Stimulated activated CD4-positive, alpha-beta T cell treated with anti-CD3 and anti-CD28 coated beads, TNF-alpha, amount 100 ng/mL, for 1 hour (primary cell): ENCODE results near the gene CYBRD1.

Experiments
- DNase-seq, 3 donors: peaks; one replicate each; pipeline ENCODE4 v3.0.0-alpha.2; 2020; ENCODE audit warnings: low read depth in 3 of 3, low spot score in 1 of 3

CYBRD1 gene

DNA sequence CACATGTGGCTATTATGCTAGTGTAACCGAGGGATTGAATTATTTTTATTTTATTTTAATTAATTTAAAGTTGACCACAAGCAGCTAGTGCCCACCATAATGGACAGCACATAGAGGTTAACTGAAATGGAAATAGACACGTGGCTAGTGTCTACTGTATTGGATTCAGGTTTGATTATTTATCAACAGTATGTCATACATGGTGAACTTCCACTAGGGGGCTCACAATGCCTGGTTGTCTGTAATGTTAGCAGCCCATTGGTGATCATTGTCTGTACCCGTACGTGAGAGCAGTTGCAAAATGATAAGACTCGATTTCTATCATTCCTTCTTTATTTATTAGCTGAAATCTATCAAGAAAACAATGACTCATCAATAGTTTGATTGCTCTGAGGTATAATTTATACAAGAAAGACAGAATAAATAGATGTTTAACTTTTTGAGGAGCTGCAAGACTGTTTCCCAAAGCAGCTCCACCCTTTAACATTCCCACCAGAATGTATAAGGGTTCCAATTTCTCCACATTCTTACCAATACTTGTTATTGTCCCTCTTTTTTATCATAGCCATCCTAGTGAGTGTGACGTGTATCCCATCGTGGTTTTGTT is 76.5 kb downstream of the CYBRD1 start:
- DNase-seq: peak in 1 of 3 donors; percentile 2

DNA sequence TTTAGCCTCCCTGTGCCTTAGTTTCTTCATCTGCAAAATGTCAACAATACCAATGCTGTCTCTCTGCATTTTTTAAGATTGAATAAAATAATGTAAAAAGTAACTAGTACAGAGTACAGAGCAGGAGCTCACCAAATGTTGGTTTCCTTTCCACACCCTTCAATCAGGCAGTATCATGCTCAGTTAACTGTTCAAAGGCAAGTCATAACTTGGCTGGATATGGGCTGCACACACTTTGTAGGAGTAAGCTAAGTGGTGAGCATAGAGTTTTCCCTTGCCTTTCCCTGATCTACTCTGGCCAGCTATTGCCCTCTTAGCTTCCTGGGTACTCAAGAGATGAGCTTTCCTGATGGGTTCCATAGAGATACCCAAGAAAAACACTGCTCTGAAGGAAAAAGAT is 77.9 kb downstream of the CYBRD1 start:
- DNase-seq: no peak

DNA sequence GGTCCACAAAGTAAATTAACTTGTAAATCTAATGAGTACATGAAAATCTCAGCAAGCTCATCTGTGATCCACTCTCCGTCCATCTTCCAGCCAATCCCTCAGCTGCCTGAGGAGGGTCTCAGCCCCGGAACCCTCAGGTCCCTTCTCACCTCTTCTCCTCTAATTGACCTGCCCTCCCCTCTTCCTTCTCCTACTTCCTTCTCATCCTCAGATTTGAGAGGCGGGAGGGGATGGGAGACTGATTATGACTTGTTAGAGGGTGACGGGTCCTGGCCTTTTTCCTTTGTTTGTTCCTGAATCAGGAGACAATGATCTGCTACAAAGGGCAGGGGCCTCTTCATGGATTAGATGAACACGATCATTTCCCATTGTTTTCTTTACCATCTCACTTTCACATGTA is 80.1 kb downstream of the CYBRD1 start:
- no peak for DNase-seq
